GM18870 (cell line): ENCODE data around the gene CTNNAL1.
"Not testable (repeated sequence)": the region's sequence is repeated elsewhere in the genome, so short reads cannot be mapped to it uniquely, and the experiment has no call there.

ENCODE experiments used
- ATAC-seq: cut with Tn5 transposase; IDR thresholded peaks from one replicate; pipeline ENCODE4 v1.9.1; 2021; ENCODE audit warnings: moderate library complexity; ENCODE audit not compliant: unreplicated experiment

Gene CTNNAL1

DNA sequence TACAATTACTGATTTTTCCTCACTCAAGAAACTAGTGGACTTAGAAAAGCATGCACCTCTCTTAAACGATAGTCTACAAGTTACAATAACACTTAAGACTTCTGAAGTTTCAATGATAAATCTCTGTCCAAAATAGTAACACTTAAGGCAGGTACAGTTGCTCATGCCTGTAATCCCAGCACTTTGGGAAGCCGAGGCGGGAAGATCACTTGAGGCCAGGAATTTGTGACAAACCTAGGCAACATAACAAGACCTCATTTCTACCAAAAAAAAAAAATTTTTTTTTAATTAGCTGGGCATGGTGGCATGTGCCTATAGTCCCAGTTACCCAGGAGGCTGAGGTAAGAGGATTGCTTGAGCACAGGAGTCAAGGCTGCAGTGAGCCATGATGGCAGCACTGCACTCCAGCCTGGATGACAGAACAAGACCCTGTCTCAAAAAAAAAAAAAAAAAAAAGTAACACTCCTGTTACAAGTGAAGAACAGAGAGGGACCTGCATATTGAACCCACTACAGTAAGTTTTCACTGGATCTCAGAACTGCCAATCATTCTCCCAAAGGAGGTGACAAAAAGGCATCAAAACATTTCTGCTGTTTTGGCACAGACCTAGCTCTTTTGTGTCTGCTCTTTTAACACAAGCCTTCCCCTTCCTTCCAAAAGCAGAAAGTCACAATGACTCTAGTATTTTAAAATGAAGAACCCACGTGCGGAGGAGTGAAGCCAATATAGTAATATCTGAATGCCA, 75.6 kb downstream of the CTNNAL1 start:
- no peak for ATAC-seq

DNA sequence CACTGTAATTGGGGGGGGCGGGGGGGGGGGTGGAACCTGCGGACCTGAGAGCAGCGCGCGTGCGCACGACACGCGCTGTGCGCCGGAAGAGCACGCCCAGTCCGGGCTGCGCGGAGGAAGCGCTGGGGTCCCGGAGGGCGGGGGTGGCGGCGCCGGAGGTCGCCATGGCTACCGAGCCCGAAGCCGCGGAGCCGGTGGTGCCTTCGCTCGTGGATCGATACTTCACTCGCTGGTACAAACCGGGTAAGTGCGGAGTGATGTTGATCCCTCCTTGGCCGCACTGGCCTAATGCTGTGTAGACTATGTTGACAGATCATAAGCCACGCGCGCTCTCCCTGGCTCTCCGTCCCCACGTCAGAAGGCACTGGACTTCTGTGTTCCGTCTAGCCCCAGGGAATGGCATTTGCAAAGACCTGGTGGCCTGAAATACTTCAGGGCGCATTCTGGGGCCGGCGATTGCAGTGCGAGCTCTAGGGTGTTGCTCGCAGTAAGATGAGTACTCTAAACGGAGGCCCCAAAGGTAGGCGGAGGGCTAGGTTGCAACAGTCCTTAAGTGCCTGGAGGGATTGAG, 78.9 kb downstream of the CTNNAL1 start, which contains the start of gene ABITRAM:
Gene ABITRAM (plus strand): TSS at position 78 of the 571 bp plus-strand sequence. CDS start 87 bp downstream, at position 165.
- ATAC-seq, result peak; percentile 62

DNA sequence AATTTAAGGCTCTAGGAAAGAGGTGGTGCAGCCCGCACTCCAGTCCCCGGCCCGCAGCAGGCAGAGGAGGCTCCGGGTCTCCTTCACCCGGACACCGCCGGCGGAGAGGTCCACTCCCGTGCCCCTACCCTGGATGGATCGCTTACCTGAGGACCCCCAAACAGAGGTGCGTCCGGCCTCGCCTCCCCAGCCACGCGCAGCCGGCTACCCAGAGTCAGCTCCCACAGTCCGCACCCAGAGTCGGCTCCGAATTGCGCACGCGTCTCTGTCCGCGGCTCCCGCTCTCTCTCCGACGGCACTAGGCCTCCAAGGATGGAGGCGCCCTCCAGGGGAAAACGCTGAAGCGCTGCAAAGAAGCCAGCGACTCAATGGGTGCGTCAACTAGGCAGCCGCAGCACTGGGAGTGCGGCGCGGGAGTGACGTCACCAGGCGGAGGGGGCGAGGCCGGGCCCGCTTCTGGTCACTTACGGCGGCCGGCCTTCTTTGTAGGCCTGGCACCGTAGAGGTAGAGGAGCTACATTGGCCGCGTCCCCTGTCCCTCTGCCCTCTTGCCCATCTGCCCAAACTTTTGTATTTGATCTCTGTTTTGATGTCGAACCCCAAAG, 79.5 kb downstream of the CTNNAL1 start, which contains the start of gene ELP1:
Gene ELP1 (minus strand): TSS at position 407 of the 605 bp plus-strand sequence. CDS start 2,978 bp downstream, outside the sequence.
- peak; percentile 56 for ATAC-seq

DNA sequence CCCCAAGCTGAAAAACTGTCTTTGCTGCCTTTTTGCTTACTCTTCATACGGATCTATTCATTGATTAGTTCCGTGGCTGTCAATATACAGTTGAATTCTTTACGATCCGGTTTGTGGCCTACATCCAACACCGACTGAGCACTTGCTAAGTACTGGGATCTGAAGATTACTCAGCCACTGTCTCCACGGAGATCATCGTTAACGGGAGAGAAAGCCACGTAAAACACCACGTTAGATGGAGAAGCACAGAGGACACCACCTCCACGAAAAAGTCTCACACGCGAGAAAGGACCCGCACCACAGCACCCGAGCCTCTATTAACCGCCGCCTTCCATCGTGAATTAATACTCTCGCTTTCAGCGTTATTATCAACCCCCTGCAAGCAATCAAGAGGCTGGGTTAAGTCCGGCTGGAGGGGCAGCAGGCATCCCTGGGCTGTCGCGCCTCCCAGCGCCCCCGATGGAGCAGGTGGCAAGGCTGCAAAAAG, 80.0 kb downstream of the CTNNAL1 start:
- no peak for ATAC-seq

GRCh38 chr9:108928386-108928785, 84.9 kb downstream of the CTNNAL1 start:
- no peak for ATAC-seq

GRCh38 chr9:108924466-108924865, 88.8 kb downstream of the CTNNAL1 start:
- ATAC-seq, result no peak

DNA sequence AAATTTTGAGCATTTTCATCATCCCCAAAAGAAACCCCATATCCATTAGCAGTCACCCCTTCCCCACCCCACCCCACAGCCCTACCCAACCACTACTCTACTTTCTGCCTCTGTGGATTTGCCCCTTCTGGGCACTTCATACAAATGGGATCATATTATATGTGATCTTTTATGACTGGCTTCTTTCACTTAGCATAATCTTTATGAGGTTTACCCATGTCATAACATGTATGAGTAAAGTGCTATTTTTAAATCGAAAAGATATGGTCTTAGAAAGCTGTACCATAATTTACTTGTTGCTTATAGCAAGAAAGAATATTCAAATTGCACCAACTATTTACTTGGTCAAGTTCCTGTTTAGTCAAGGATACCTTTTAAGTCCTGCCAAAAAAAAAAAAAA, 92.1 kb downstream of the CTNNAL1 start:
- ATAC-seq, result no peak

DNA sequence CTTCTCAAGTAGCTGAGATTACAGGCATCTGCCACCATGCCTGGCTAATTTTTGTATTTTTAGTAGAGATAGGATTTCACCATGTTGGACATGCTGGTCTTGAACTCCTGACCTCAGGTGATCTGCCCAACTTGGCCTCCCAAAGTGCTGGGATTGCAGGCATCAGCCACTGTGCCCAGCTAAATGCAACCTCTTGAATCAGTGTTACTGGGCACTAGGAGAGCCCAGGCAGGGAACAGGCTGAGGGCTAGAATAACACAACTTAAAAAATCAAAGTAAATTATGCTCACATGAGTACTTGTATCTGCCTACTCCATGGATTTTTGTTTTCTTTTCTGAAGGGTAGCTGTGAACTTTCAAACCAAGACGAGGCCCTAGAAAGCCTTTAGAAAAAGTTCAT, 92.9 kb downstream of the CTNNAL1 start:
- not testable (repeated sequence) for ATAC-seq

DNA sequence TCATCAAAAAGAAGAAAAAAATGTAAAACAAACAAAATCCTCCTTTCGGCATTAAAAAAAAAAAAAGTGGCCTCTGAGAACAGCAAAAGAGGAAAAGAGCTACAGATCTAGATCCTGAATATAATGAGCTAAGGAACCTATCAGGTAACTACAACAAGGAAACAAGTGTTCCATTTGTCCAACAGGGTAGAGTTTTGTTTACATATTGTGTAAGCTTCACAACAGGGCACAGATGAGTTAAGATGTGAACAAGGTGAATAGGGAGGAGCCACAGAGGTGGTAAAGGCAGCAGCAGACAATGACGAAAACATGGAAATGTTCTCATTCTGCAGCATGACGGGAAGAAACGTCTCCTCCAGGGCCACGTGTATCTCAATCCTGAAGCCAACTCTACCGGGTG, 93.8 kb downstream of the CTNNAL1 start:
- ATAC-seq, result no peak

GRCh38 chr9:108913391-108913790, 99.9 kb downstream of the CTNNAL1 start:
- ATAC-seq, result no peak

- ATAC-seq, result no peak
Observed at GRCh38 chr9:108911820-108912219, 101.5 kb downstream of the CTNNAL1 start.

DNA sequence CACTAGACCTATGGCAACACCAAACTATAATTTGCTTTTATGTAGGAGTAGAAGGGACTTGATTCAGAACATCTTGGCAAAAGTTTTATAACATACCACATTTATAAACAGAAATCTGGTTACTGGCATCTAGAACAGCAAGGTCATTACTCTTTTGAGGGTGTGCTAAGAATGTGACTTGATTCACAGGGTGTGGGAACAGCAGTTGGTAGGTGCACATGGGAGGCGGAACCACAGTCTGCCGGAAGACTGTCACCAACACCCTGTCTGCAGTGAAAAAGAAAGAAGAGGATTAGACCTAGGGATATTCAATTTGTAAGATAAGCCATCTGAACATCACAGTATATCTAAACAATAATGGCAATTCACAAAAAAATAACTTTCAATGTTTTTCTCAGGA, 102.4 kb downstream of the CTNNAL1 start:
- no peak for ATAC-seq

DNA sequence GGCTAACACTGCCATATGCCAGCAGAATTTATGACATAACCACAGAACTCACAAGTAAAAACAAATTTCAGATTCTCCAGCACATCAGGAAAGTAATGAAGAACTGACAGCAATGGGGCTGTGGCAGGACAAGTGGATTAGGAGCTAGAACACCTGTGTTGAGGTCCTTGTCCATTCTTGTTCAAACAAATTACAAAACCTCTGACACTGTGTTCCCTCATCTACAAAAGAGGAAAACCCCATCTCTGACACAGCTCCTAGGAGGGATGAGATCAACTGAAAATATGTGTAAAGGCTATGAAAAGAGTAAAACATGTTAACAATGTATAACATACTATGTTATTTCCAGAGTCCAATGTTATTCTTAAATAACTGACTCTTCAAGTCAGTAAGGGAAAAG, 102.9 kb downstream of the CTNNAL1 start:
- ATAC-seq, result no peak

- no peak for ATAC-seq
Observed at GRCh38 chr9:108905494-108905893, 107.8 kb downstream of the CTNNAL1 start.

GRCh38 chr9:108904161-108904560, 109.1 kb downstream of the CTNNAL1 start:
- no peak for ATAC-seq

GRCh38 chr9:108903420-108904103, 109.7 kb downstream of the CTNNAL1 start:
- no peak for ATAC-seq

DNA sequence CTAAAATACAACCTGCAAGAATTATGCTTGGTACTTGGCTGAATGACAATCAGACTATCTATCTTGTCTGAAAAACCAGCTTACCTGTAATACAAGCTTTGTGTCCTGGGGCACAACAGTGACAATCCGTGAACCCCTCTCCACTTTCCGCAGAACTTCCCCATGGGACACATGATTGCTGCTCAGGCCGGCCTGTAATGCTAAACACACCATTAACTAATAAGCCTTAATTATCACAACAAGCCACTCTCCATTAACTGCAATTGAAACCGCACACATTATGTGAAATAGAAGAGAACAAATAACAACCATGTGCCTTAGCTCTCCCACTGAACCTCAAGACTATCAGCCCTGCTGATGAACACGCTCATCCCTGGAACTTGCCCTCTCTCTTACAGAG, 113.1 kb downstream of the CTNNAL1 start:
- ATAC-seq, result no peak

DNA sequence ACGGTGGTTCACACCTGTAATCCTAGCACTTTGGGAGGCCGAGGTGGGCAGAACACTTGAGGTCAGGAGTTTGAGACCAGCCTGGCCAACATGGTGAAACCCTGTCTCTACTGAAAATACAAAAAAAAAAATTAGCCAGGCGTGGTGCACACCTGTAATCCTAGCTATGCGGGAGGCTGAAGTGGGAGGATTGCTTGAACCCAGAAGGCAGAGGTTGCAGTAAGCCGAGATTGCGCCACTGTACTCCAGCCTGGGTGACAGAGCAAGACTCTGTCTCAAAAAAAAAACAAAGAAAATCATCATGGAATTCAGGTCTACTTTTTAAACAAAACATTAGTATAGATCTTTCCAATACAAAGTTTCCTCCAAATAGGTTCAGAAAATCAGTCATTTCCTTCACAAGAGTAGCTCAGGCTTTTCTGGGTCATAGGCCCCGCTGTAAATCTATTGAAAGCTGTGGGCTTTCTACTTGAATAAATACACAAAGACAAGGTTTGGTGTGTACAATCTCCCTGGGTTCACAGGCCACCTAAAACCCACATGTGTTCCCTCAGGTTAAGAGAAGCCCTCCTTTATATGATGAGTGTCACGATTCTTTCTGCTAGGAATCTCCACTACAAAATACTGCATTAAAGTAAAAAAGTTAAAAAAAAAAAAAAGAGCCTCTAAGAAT, 114.1 kb downstream of the CTNNAL1 start:
- not testable (repeated sequence) for ATAC-seq

DNA sequence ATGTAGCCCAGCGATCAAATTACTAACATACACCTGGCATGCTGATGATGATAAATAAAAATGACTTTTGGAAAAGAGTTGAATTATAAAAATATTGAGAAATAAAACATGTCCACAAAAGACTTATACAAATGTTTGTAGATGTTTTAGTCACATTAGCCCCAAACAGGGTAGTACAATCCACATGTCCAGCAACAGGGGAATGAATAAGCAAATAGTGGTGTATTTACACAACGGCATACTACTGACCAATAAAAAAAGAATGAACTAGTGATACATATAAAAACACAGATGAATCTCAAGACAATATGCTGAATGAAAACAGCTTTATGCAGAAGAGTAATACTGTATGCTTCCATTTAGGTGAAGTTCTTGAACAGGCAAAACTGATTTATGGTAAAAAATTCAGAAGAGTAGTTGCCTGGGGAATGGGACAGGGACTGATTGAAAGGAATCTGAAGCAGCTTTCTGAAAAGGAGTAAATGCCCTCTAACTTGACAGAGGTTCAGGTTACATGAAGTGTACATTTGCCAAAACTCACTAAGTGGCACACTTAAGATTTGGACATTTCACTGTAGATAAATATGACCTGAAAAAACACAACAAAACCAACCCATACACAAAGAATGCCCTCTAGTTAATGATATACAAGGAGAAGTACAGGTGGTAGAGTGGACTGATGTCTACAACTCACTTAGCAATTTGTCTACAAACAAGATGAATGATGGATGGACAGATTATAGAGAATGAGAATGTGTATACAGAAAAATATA, 115.8 kb downstream of the CTNNAL1 start:
- no peak for ATAC-seq
